Gastroesophageal sphincter (tissue), 4 donors: Measurements from ENCODE around the gene SLC44A4. TPM values are rescaled to one million over a fixed set of nuclear protein-coding genes. Genes with fewer than 3 reads are reported as not detected.

ENCODE experiments used
- ATAC-seq: fragments of 150-250 bp; one replicate; pipeline ENCODE4 v1.9.1; 2016; ENCODE audit warnings: mild to moderate bottlenecking, moderate library complexity
- H3K27ac ChIP-seq, 4 donors: fragments of 200-600 bp; sonication (generic) in 3 of 4; 1 replicate in 3 of 4; 2 replicates in 1 of 4; pipeline ENCODE4 v1.5.1; 2016 to 2019
- H3K27me3 ChIP-seq: fragments of 200-600 bp; sonication (generic); one replicate; pipeline ENCODE4 v1.5.1; 2019
- H3K36me3 ChIP-seq, 2 donors: fragments of 200-600 bp; sonication (generic); one replicate each; pipeline ENCODE4 v1.5.1; 2019; ENCODE audit warnings: control low read depth in 1 of 2
- H3K4me1 ChIP-seq, 3 donors: fragments of 200-600 bp; sonication (generic); 1 replicate in 2 of 3; 2 replicates in 1 of 3; pipeline ENCODE4 v1.5.1; 2016 to 2019; ENCODE audit warnings: control low read depth in 2 of 3
- H3K4me3 ChIP-seq, 2 donors: fragments of 200-600 bp; sonication (generic); one replicate each; pipeline ENCODE4 v1.5.1; 2019; ENCODE audit warnings: mild to moderate bottlenecking in 1 of 2, moderate library complexity in 1 of 2
- H3K9me3 ChIP-seq, 3 donors: fragments of 200-600 bp; sonication (generic); one replicate each; pipeline ENCODE4 v1.5.1; 2017 to 2019; ENCODE audit warnings: control low read depth in 2 of 3
- CTCF ChIP-seq, 4 experiments: fragments of 200-600 bp in 2 of 4; fragments of 450-650 bp in 2 of 4; sonication (generic) in 1 of 4; IDR thresholded peaks; one replicate each; pipeline ENCODE4 v1.5.1; 2017 to 2019; ENCODE audit warnings: antibody characterized with exemption in 4 of 4, mild to moderate bottlenecking in 2 of 4, moderate library complexity in 2 of 4
- EP300 ChIP-seq: sonication (generic); formaldehyde crosslinking; IDR thresholded peaks from one replicate; pipeline ENCODE4 v1.6.1; 2017; ENCODE audit warnings: antibody characterized with exemption, mild to moderate bottlenecking
- POLR2A ChIP-seq, 2 donors: fragments of 450-650 bp; IDR thresholded peaks; one replicate each; pipeline ENCODE4 v1.6.1; 2017; ENCODE audit warnings: antibody characterized with exemption in 2 of 2, mild to moderate bottlenecking in 2 of 2, moderate library complexity in 1 of 2
- POLR2AphosphoS5 ChIP-seq: sonication (generic); formaldehyde crosslinking; IDR thresholded peaks from one replicate; pipeline ENCODE4 v1.6.1; 2017; ENCODE audit warnings: antibody characterized with exemption
- WGBS, 2 donors: methylation state at CpG; one replicate each; pipeline ENCODE4 v1.1.5; 2018; ENCODE audit warnings: low coverage in 1 of 2; 5-methylcytosine and 5-hydroxymethylcytosine counted together
- total RNA-seq, 4 donors: library from RNA; depleted of rRNA; stranded (reverse); fragments of >200 nt; gene quantifications; one replicate each; pipeline ENCODE4 v1.1.0, GENCODE V29; 2016

Gene SLC44A4
- total RNA-seq, 4 donors from 2014 or later, result 1.1 to 4.5 TPM; not detected in 2

- WGBS, 2 donors, result 76% methylated on average over 8 of the region's 18 CpGs; no CpG with 5 or more reads in 1 of the 2 donors
- H3K36me3 ChIP-seq, result peaks cover 0 to 100% of the 10 kb centered on the region in 2 donors
- ATAC-seq, result no peak
- no peak for TF ChIP-seq POLR2A (IDR thresholded peaks at IDR 0.05)
- no peak for TF ChIP-seq POLR2AphosphoS5
- no peak for TF ChIP-seq CTCF (IDR thresholded peaks at IDR 0.05)
- TF ChIP-seq EP300, result no peak
- no peaks in the 10 kb centered on the region for H3K4me1 ChIP-seq
- H3K27ac ChIP-seq, result no peak overlapping the region
- no peaks in the 10 kb centered on the region for H3K9me3 ChIP-seq
- no peak overlapping the region for H3K4me3 ChIP-seq
- no peaks in the 10 kb centered on the region for H3K27me3 ChIP-seq
These were observed 7.8 kb upstream of the SLC44A4 start for GRCh38 chr6:31886541-31886991.

- Histone ChIP-seq H3K9me3 (no peaks in the 10 kb centered on the region), H3K27ac (no peak overlapping the region), H3K4me3 (no peak overlapping the region), H3K4me1 (no peaks in the 10 kb centered on the region), H3K36me3 (peaks cover 0 to 100% of the 10 kb centered on the region in 2 donors), H3K27me3 (no peaks in the 10 kb centered on the region)
- no peak for TF ChIP-seq EP300
- no peak for TF ChIP-seq CTCF (IDR thresholded peaks at IDR 0.05)
- TF ChIP-seq POLR2AphosphoS5, result no peak
- no peak for TF ChIP-seq POLR2A (IDR thresholded peaks at IDR 0.05)
- 80 to 88% methylated on average over 1 to 5 of the region's 22 CpGs for WGBS, 2 donors
- ATAC-seq, result no peak
These were observed 5.8 kb upstream of the SLC44A4 start for GRCh38 chr6:31884528-31885035.

GRCh38 chr6:31883676-31884075 is 4.9 kb upstream of the SLC44A4 start:
- peaks cover 0 to 93% of the 10 kb centered on the region in 2 donors for H3K36me3 ChIP-seq
- no peak overlapping the region for H3K27ac ChIP-seq
- ATAC-seq, result no peak
- TF ChIP-seq EP300 (no peak), CTCF (IDR thresholded peaks at IDR 0.05) (no peak), POLR2A (IDR thresholded peaks at IDR 0.05) (no peak), POLR2AphosphoS5 (no peak)
- WGBS, 2 donors, result 75 to 91% methylated on average over 1 to 4 of the region's 12 CpGs
- no peaks in the 10 kb centered on the region for H3K4me1 ChIP-seq
- no peak overlapping the region for H3K4me3 ChIP-seq
- no peaks in the 10 kb centered on the region for H3K9me3 ChIP-seq
- H3K27me3 ChIP-seq, result no peaks in the 10 kb centered on the region

- Histone ChIP-seq H3K4me1 (no peaks in the 10 kb centered on the region), H3K36me3 (peaks cover 0 to 80% of the 10 kb centered on the region in 2 donors), H3K27ac (no peak overlapping the region), H3K27me3 (no peaks in the 10 kb centered on the region), H3K4me3 (no peak overlapping the region), H3K9me3 (no peaks in the 10 kb centered on the region)
- 17 to 81% methylated on average over 1 to 3 of the region's 6 CpGs for WGBS, 2 donors
- ATAC-seq, result no peak
- TF ChIP-seq POLR2A (IDR thresholded peaks at IDR 0.05) (no peak), CTCF (IDR thresholded peaks at IDR 0.05) (no peak), POLR2AphosphoS5 (no peak), EP300 (no peak)
These were observed 3.5 kb upstream of the SLC44A4 start for GRCh38 chr6:31882344-31882743.

GRCh38 chr6:31881136-31881859 is 2.5 kb upstream of the SLC44A4 start:
- no peak for ATAC-seq
- WGBS, 2 donors, result 64 to 67% methylated on average over 8 to 9 of the region's 9 CpGs
- TF ChIP-seq POLR2AphosphoS5 (no peak), POLR2A (IDR thresholded peaks at IDR 0.05) (no peak), EP300 (no peak), CTCF (IDR thresholded peaks at IDR 0.05) (no peak)
- H3K27me3 ChIP-seq, result no peaks in the 10 kb centered on the region
- no peaks in the 10 kb centered on the region for H3K4me1 ChIP-seq
- no peak overlapping the region for H3K27ac ChIP-seq
- H3K4me3 ChIP-seq, result no peak overlapping the region
- no peaks in the 10 kb centered on the region for H3K9me3 ChIP-seq
- H3K36me3 ChIP-seq, result peaks cover 0 to 70% of the 10 kb centered on the region in 2 donors
